DMS53 (cell line): ENCODE results near the gene LIX1.

Source experiments
- DNase-seq: peaks from one replicate; lab custom pipeline; 2025; lab: John Stamatoyannopoulos, UW

Gene LIX1

DNA sequence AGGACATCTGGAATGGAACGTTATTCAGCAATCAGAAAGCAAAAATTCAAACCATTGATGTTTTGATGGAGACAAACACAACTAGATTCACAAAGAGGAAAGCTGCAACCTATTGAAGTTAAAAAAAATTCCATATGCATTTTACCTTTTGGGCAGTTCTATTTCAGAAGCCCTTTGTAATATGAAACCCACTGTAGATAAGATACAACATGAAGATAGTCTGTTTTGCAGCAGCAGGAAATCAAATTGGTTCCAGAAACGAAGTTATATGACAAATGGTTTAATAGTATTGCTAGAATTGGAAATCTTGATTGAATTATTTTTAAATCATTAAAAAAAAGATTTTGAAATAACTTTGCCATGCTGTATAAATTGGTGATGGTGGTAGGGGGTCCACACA is 872 bp downstream of the LIX1 start:
- no peak for DNase-seq

DNA sequence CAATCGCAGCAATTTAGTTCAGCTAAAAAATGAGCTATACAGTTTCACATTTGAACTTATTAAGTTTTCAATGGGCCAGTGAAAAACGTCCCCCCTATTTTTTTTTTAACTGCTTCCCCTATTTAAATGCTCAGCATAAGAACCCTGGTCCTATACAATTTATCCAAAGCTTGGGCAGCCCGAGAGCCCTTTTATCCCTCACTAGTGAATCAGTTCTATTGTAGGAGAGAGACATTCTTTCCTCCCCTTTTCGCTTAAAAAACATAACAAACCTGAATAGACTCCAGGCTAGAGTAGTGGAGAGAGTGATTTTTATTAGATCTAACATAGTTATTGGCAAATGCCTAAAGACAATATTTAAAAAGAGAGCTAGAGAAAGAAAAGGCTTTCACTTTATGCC is 1.4 kb downstream of the LIX1 start:
- DNase-seq = no peak

DNA sequence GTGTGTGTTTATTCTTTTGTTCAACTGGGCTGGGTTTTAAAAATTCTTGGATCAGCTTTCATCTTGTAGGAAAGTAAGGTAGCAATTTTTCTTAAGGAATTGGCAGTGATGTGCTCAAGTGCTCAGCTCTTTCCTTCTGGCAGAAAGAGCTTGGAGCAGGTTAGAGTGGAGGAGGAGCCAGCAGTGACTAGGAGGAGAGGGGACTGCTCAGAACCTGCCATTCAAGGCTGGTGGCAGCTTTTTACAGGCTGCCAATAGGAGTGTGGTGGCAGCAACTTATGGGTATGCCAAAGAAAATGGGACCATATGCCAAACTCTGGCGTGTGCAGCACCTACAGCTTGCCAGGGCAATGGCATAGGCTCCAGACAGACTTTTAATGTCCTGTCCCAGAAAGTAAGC is 2.2 kb downstream of the LIX1 start:
- peak; percentile 2 for DNase-seq

DNA sequence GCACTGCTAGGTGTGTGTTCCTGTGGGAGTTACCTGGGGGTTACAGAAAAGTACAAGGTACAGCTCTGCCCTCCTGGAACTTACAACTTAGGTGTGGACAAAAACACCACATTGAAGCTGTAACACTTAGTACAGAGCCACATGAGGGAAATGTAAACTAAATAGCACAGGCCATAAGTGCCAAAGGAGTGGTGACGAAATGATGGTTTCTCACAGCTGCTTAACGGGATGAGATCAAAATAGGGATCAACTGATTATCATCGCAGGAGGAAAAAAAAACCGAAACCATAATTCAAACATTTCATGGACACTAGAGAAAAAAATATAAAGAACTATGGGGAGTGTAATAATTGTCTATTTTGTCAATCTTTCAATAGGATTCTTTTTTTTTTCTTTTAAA is 5.9 kb downstream of the LIX1 start:
- DNase-seq = no peak

DNA sequence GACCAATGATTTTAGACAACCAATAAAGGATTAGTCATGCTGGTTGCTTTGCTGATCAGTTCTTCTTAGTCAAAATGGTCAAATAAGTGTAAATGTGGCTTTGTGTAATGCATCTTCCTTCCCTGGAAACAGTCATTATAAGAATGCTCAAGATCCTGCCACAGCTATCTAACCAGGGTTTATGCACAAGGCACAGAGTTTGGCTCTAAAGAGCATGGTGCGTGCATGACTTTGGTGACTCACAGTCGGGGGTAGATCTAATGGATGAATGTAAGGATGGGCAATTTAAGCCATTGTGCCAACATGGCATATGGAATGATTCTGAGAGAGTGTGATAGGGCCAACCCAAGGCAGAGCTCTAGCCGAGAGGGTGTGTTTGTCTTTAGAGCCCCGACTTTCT is 6.5 kb downstream of the LIX1 start:
- DNase-seq = no peak

DNA sequence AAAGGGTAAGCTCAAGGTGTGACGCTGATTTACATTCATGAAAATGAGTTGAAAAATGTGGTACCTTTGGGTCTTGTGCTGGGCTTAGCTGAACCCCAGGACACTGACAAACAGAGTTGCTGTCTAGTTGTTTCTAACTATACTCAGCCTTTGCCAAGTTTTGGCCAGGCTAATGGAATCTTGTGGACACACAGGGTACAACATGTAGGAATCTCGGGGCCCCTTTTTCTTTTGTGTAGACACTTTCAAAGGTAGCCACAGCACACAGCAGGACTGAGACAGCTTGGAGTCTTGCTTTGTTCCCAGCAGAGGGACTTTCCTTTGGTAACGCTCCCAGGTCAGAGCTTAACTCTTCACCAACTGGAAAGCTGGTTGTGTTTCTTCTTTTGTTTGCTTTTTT is 7.8 kb downstream of the LIX1 start:
- DNase-seq = no peak

DNA sequence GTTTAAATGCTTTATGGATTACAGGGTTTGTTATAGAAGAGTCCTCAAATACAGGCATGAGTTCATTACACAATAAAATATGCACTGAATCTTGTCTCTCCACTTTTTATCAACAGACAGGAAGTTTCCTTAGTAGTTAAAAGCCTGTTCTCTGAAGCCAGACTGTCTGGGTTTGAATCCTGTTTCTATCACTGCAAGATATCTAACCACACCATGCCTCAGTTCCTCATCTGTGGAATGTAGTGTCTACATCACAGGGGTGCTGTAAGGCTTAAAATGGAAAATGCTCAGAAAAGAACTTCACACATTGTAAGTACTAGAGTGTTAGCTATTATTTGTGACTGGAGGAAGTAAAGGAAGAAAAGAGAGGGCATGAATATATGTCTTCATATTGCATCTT is 9.3 kb downstream of the LIX1 start:
- no peak for DNase-seq

DNA sequence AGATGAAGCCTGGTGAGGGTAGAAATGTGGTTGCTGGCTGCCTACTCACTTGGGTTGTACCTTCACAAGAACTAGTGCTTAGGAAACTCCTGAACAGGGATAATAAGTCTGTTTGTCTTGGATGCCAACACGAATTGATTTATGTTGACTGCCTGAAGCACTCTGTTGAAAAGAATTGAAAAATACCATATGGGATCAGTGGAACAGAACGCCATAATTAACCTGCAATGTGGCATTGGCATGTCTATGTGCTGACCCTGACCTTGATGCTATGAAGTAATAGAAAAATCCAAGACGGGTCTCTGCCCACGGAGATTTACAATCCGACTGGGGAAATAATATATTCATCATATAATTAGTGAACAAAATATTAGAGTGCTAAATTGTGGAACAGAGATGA is 10.5 kb downstream of the LIX1 start:
- DNase-seq = no peak

DNA sequence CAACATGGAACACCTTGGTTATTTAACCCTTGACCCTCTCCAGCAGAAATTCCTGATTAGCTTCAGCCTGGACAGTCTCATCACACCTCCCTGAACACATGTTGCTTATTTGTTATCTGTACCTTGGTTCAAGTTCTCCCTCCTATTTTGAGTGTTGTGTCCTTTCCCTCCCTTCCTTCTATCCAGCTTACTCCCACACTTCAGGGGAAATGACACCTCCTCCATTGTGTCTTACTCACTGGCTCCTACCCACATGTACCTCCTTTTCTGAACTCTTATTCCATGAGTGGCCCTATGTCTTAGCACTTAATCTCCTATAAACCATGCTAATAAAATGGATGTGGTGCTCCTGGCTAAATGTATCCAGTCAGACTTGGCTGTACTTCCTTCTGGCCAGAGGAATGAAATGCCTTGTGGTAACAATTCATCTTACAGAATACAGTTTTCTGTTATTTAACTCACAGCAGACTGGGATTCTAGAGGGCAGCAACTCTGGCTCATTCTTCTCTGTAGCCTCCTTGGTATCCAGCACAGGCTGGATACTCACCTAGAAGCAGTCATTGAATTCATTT is 11.2 kb downstream of the LIX1 start:
- DNase-seq = no peak

DNA sequence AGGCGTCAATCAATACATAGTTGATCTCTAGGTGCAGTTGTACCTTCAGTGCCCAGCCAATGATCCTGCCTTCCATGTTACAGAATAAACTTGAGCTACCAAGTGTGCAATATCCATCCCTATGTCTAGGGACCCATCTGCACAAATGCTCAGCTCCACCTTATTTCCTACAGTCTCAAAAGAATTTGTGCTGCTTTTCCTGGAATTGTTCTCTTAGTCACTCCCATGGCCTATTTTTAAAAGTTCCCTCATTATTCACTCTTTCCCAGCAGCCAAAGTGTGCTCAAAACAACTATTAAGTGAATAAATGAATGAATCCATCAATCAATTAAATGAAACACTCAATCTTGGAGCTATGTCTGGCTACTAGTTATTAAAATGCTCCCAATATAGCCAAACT is 14.7 kb downstream of the LIX1 start:
- DNase-seq = no peak

DNA sequence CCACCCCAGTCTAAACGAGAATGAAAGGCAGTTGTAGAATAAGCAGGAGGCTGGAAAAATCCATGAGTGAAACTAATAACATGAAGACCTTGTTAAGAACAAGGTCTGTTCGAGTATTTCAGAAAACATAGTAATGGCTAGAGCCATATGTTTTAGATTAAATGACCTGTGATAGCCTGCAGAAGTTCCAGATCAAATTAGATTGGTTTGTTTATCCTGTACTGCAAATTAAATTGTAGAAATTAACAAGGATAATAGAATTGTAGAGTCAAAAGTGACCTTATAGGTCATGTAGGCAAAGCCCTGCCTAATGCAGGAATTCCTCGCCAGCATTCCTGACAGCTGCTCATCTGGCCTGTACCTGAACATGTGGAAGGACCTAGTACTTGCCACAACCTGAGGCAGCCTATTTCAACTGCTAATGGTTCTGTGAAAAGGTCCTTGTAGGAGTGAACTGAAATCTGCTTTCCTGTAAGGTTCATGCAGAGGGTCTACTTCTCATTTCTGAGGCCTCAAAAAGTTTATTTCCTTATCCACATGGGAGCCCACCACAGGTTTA is 17.2 kb downstream of the LIX1 start:
- no peak for DNase-seq

DNA sequence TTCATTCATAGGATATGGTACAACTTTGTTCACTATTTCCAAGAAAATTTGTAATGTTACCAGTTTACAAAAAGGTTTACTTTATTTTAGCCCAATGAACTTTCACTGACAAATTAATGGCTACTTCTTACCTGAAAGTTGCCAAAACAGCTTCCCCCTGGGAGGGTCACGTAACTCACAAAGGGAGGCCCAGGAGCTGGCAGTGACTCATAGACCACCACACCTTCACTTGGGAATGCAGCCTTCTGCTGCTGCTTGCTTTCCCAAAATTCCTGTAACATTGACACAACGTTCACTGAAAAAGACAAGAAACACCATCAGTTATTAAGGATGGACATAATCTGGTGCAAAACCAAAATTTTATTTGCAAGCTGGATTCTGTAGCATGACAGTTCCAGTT is 18.1 kb downstream of the LIX1 start:
- no peak for DNase-seq

DNA sequence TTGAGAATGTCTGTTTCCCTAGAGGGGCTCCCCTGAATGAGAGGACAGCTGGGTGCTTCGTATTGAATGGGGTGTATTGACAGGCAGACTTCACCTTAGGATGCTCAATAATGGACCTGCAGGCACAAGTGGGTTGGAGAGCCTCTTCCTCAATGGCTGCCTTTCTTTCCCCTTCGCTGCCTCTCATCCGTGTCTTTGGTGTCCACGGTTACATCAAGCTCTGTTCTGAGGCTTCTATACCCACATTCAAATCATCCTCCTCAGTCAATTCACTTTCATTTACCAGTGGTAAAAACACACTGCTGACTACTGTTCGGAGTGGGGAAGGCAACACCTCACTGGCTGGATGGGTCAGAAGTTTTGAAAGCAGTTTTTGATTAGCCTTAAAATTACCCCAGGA is 20.6 kb downstream of the LIX1 start:
- no peak for DNase-seq

DNA sequence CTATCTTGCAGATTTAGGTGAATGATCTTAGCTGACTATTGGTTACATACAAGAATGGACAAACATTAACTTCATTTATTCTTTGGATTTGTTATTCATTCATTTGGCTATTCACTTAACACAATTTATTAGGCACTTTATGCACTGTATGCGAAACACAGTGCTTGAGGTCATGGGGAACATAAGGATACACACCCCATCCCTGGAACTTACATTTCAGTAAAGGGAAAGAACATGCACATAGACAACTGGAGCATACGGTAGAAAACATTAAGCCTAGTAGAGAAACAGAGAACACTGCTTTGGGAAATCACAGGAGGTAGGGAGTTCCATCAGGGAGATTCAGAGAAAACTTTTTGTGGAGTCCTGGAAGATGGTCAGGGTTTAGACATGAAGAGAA is 22.2 kb downstream of the LIX1 start:
- DNase-seq = no peak

DNA sequence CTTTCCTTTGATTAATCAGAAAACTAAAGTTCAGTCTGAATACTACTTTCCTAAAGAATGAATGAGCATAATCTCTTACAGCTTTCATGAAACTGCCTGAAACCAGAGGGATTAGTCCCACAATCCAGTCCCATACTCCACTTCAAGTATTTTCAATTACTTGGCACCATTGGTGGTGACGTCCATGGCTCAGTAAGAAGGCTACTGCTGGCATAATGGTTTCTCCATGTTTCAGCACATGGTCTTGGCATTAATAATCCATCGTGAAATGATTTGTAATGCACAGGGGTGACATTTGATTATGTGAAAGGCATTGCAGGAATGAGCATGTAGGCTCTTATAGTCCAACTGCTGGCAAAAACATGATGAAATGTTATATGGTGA is 23.4 kb downstream of the LIX1 start:
- no peak for DNase-seq

DNA sequence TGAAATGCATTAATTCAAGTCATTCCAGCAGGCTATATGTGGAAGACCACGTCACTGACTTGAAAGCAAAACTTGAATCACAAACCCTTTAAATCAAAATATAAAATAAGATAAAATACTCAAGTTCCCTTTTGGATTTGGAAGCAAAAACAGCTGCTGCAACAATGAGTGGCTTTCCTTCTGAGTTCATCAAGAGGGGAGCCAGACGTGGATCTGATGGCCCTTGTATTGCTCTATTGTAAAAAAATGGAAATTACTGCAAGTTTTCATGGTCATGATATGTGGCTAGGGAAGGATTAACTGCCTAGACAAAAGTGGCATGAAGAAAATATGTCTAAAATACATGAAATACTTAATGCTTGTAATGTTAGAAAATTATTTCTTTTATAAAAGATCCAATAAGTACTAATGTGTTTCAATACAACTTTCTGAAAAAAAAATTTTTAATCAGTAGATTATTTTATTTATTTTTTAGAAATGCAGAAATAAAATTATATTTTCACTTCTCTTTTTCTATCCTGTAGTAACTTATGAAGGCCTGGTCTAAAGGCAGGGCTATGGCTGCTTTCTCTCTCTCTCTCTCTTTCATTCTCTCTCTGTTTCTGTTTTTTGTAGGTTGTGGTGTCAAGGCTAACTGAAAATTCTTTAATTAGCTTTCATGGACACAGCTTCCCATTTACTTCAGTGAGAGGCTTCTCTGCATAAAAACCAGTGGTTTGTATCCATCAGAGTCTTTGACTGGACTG is 24.0 kb downstream of the LIX1 start:
- DNase-seq = no peak

DNA sequence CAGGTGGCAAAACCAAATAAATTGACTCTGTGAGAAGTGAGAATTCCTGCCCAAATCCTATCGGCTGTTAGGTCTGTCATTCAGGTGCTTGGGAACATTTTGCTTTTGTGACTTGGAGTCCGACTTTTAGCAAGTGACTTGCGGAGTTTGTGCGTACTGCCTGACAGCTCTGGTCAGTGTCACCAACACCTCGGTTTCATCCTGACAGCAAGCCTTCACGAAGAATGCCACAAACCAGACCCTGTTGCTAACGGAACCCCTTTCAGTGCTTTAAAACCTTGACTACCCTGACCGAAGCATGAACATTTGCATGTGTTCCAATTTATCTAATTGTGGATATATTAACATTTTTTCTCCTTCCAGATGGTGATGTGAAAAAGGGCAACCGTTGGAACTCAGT is 26.5 kb downstream of the LIX1 start:
- DNase-seq = no peak

DNA sequence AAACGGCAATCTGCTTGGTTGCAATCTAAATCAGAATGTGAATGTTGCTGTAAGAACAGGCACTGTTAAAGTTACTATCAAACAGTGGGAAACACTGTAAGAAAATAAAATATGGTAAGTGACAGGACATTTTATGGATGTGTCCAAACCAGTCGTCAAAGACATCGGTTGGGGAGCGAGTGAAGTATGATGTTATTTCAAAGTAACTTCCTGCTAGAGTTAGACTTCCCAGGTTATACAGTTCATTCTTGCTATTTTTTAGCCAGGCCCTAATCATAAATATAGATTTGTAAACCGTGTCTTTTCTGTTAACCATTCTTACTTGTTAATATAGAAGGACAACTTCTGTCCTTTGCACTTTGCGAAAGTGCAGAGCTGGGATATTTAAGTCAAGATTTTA is 30.2 kb downstream of the LIX1 start:
- no peak for DNase-seq

DNA sequence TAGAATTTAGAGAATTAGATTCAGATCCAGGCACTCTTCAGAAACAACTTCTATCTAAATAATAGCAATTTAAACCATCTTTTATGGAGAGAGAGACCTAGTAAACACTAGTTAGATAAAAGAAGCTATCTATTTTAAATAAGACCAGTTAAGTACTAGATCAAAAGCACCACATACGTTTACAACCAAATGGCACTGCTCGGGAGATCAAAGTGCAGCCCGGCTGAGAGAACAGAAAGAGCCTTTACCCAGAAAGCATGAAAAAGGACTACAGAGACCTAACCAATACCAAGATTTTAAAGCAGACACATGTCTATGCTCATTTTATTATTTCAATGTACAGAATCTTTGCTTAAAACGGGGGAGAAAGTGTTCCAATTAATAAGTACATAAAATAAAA is 30.8 kb downstream of the LIX1 start:
- no peak for DNase-seq

DNA sequence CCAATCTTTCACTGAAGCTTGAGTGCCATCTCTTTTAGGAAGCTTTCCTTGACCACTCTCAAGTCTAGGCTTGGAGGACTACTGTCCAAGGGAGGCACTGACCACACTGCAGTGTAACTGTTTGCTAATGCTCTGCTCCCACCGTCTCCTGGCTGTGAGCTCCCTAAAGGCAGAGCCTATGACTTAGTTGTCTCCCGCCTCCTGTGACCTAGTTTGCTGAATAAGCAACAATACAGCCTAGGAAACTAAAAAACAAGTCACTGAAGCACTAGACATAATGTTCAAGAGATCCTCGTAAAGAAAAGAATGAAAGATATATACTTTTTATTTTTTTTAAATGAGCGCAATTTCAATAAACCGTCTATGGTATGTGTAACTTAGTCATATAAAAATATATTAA is 31.4 kb downstream of the LIX1 start:
- no peak for DNase-seq

DNA sequence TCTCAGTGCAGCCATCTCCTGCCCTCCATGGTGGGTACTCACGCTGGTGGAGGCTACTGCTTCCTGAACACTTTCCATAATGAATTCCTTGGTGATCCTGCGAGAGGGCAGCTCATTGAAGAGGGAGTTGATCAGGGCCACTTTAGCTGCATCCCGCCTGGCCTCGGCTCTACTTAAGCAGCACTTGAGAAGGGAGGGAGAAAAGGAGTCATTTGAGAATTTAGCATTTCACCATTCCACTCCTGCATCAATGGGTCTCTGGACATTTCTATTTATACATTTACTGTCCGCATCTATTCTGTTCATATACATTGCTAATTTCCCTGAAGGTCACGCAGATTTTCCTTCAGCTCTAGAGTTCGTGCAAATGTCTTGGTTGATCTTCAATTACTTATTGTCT is 35.1 kb downstream of the LIX1 start:
- DNase-seq = no peak

DNA sequence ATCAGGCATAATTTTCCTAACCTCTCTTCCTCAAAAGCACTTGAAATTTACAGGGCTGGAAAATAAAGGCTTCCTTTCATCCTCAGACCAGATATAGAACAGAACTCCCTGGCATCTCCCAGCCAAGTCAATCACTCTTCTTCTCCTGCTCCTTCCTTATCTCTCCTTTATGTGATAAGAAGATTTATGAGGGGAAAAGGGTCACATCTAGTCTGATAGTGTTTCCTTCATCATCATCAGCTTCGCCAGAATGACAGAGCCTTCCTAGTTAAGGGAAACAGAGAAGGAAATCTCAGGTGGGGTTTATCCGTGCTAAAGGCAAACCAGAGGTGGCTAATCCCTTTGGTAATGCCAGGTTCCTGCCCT is 36.2 kb downstream of the LIX1 start:
- DNase-seq = no peak

DNA sequence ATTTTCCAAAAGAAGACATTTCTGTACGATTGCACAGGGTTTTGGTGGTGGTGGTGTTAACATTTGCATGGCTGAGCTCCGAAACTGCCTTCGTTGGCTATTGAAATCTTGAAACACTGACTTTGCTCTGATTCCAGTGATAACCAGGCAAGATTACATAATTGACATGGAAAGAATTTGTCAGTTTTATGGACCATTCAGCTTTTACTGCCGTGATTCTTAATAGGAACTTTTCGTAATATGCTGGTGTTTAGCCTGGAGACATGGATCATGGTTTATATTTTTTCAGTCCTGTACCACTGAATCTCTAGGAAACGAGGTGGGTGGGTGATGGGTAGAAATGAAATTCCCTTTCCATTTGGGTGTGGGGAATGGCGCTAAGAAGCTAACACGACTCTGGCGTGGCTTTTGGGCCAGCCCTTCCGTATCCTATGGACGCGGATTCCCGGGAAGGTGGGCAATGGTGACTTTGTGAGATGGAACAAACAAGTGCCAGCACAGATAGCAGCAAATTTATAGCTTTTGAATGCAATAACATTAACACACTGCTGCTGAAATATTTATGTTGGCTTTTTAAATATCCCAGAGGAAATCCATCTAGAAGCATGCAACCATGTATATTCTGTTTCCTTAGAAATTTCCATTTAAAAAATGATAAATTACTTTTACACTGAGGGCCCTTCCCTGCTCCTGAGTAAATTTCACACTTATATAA is 36.8 kb downstream of the LIX1 start:
- no peak for DNase-seq
